ENCODE results near the gene COL16A1.

COL16A1 gene

DNA sequence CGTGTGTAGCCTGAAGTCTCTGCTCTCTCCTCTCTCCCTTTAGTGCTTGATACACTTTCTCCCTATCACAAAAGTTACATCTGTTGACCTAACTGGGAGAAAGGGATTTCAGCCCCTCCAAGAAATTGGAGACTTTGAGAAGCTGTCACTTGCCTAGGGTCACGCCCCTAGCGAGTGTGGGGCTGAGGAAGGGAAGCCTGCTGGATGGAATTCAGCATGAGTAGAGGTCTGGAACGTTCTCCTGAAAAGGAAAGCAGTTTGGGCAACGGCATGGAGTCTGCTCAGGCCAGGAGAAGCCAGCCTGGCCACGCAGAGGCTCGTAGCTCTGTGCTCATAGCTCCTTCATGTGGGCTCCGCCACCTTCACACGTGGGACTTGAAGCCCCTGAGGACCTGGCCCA, 22.4 kb downstream of the COL16A1 start:
- TF ChIP-seq, protein P1, sequence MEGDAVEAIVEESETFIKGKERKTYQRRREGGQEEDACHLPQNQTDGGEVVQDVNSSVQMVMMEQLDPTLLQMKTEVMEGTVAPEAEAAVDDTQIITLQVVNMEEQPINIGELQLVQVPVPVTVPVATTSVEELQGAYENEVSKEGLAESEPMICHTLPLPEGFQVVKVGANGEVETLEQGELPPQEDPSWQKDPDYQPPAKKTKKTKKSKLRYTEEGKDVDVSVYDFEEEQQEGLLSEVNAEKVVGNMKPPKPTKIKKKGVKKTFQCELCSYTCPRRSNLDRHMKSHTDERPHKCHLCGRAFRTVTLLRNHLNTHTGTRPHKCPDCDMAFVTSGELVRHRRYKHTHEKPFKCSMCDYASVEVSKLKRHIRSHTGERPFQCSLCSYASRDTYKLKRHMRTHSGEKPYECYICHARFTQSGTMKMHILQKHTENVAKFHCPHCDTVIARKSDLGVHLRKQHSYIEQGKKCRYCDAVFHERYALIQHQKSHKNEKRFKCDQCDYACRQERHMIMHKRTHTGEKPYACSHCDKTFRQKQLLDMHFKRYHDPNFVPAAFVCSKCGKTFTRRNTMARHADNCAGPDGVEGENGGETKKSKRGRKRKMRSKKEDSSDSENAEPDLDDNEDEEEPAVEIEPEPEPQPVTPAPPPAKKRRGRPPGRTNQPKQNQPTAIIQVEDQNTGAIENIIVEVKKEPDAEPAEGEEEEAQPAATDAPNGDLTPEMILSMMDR (IDR thresholded peaks at IDR 0.05; ENCODE audit: extremely low read depth, missing control alignments), result no peak

DNA sequence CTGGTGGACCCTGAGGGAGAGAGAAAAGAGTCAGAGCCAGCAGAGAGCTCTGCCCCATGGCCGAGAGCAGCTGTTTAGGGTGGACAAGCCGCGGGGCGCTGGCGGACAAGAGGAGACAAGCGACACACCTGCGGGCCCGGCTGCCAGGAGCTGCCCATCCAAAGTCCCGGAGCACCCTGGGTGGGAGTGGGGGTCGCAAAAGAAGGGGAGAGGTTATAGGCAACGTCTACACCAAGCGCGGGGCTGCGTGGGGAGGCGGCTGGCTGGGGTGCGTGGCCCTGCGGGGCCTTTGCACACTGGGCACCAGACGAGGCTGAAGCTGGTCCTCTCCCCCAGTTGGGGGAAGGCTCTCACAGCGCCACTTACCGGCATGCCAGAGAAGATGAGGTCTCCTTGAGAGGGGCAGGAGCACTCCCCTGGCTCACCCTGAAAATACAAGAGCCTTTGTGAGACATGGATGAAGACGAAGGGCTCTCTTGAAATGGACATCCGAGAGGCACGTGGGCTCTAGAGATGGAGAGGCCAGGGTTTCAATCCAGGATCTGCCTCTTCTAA, 24.1 kb downstream of the COL16A1 start:
- TF ChIP-seq, protein P1 (IDR thresholded peaks at IDR 0.05; ENCODE audit: extremely low read depth, missing control alignments), result no peak
- DNase-seq (ENCODE audit: low spot score), result no peak

More for the DNA sequence above, 22.4 kb downstream of the COL16A1 start:
- DNase-seq (ENCODE audit: low spot score), result no peak

DNA sequence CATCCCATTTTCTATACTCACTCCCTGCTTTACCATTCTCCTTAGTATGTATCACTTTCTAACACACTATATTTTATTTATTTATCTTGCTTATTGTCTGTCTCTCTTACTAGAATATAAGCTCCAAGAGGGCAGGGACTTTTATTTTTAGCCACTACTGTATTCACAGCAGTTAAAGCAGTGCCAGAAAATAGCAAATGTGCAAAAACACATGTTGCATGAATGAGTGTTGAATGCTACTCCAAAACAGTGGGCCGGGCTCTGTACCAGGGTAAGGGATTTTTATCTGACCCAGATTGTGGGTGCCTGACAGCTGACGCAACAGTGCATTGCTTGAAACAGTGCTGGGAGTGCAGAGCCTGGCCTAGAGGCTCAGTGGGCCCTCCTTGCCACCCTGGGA, 24.7 kb downstream of the COL16A1 start:
- no peak for DNase-seq (ENCODE audit: low spot score)

DNA sequence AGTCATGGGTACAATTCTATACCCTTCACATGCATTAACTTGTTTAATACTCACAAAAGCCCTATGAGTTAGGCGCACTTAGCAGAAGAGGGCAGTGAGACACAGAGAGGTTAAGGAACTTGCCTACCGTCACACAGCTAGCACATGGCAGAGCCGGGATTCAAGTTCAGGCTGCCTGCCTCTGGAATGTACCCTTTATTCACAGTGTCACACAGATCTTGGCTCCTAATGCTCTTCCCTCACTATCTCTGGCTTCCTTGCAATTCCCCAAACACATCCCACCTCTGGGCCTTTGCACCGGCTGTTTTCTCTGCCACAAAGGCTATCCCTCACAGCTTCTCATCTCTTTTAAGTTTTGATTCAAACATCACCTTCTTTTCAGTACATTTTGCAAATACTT, 25.1 kb downstream of the COL16A1 start:
- DNase-seq (ENCODE audit: low spot score), result no peak

More for the DNA sequence above, 24.7 kb downstream of the COL16A1 start:
- TF ChIP-seq, protein P1 (IDR thresholded peaks at IDR 0.05; ENCODE audit: extremely low read depth, missing control alignments), result no peak

DNA sequence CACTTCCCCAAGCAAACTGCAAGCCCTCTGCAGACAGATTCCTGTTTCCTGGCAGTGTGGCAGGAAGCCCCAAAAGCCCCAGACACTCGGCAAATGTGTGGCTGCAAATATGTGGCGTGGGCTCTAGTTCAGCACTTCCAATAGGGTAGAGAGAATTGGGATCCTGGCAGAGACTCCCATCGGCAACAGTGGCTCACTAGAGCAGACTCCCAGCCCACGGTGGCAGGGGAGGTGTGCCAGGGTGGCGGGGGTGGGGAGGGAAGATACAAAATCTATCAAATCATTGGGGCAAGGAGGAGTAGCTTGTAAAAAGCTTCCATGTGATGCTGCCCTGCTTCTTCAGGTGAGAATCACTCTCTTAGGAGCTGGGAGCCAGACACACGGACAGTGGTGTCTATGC, 25.9 kb downstream of the COL16A1 start:
- no peak for DNase-seq (ENCODE audit: low spot score)

More for the DNA sequence above, 25.1 kb downstream of the COL16A1 start:
- TF ChIP-seq, protein P1 (IDR thresholded peaks at IDR 0.05; ENCODE audit: extremely low read depth, missing control alignments), result no peak

DNA sequence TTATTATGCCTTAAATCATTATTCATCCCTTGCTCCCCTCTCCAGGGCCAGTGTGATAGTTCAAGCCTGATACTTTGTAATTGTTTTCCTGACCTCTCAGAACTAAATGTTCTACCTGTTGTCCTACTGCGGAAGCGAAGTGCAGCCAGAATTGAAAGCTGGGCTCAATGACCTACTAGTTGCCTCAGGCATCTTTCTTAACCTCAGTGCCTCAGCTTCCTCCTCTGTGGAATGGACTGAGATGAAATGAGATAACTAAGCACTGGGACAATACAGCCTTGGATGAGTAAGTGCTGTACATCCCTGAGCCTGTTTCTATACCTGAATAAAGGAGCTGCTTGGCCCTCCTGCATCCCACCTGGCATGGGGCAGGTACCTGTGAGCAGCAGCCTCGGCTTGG, 26.4 kb downstream of the COL16A1 start:
- TF ChIP-seq, protein P1 (IDR thresholded peaks at IDR 0.05; ENCODE audit: extremely low read depth, missing control alignments), result no peak
- no peak for DNase-seq (ENCODE audit: low spot score)

More for the DNA sequence above, 25.9 kb downstream of the COL16A1 start:
- TF ChIP-seq, protein P1 (IDR thresholded peaks at IDR 0.05; ENCODE audit: extremely low read depth, missing control alignments), result no peak

DNA sequence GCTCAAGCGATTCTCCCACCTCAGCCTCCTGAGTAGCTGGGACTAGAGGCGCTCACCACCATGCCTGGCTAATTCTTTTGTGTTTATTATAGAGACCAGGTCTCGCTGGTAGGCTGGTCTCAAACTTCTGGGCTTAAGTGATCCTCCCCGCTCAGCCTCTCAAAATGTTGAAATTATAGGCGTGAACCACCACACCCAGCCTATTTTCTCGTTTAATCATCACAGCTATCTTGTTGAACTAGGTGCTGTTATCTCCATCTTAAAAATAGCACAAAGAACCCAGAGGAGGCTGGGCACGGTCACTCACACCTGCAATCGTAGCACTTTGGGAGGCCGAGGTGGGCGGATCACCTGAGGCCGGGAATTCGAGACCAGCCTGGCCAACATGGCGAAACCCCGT, 28.1 kb downstream of the COL16A1 start:
- TF ChIP-seq, protein P1 (IDR thresholded peaks at IDR 0.05; ENCODE audit: extremely low read depth, missing control alignments), result no peak
- DNase-seq (ENCODE audit: low spot score), result no peak

Measured in GM20000 (cell line).